Astrocyte (in vitro differentiated cells and primary cell): ENCODE measurements around the gene ACTA2.

Experiments
- CTCF ChIP-seq: IDR thresholded peaks from 2 replicates; pipeline ENCODE4 v1.5.1; 2011; ENCODE audit warnings: low read depth, mild to moderate bottlenecking, inconsistent platforms, low read length, moderate library complexity; ENCODE audit not compliant: insufficient read depth
- EZH2 ChIP-seq: IDR thresholded peaks from 2 replicates; pipeline ENCODE4 v1.6.1; 2012; ENCODE audit warnings: mild to moderate bottlenecking, low read length, inconsistent platforms; ENCODE audit not compliant: insufficient read depth

DNA sequence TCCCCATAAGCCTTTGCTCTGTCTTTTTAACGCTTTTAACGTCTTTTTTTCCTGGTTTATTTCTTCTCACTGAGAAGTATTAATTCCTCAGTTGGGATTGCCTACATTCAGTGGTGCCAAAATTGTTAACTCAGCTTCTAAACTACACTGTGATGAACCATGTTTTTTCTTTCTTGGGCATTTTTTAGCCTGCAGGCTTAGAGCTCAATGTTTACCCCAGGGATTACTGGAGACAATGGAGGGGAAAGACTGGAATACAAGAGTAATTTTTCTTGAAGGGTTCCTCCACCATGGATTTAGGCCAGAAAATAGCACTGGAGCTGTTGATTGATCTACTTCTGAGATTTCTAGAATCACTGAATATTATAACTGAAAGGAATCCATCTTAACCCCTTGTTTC is 52.7 kb downstream of the ACTA2 start:
- TF ChIP-seq CTCF (no peak), EZH2 (no peak)
